ENCODE results near the gene CIDEA. TPM values are rescaled to one million over a fixed set of nuclear protein-coding genes. Genes with fewer than 3 reads are reported as not detected.

The CIDEA gene
- total RNA-seq, 1 experiment from 2014 or later = not detected

DNA sequence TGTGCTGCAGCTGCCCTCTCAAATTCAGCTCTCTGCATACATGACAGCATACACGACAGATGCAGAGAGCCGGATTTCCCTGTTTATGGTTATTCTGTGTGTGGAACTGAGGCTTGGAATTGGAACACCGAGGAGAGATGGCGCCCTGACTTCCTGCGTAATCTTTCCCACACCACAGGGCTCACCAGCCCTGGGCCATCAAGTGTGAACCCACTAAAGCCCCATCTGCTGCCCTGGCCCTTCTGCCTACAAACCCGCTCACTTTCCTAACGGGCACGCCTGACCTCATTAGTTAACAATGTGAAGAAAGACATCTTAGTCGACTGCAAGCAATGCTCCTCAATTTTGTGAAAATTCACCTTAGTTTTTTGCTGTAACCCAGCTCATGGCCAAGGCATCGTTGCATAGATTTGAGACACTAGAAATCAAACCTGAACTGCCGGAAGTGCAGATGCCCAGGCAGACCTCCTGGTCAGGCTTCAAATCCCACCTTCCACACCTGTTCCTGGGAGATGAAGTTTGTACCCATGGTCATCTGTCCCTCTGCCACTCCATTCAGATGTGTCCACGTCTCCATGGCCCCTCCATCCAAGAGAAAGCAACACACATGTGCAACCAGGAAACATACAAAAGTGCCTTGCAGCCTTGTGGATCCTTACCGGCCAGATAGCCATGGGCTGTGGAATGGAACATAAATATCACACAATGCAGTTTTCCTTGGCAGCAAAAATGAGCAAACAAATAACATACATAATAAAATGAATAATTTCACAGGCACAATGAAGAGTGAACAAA lies 5.0 kb upstream of the CIDEA start:
- no peak overlapping the region for H3K4me3 Mint-ChIP-seq
- H3K36me3 Mint-ChIP-seq (ENCODE audit: insufficient read depth in 1 of 3, low read depth in 3 of 3) = no peaks in the 10 kb centered on the region
- Histone ChIP-seq H3K9ac (ENCODE audit: extremely low read depth, insufficient read length, low read length) (no peak overlapping the region), H3K79me1 (ENCODE audit: insufficient read depth, low read depth, low read length, poor library complexity, severe bottlenecking) (no peaks in the 10 kb centered on the region), H2AFZ (ENCODE audit: low read length) (no peak overlapping the region), H4K5ac (ENCODE audit: insufficient read length, low read depth, low read length) (no peak overlapping the region), H3K79me2 (ENCODE audit: insufficient read depth, low read length) (no peaks in the 10 kb centered on the region), H2BK15ac (ENCODE audit: low read depth, low read length) (no peak overlapping the region), H3K27me3 (ENCODE audit: insufficient read depth, low read length) (peaks cover 18% of the 10 kb centered on the region; the same call in 1 of the 2 replicates), H3K4ac (ENCODE audit: low read depth, low read length) (no peak overlapping the region), H3K4me2 (ENCODE audit: insufficient read depth, insufficient read length, low read length) (no peak overlapping the region), H3K27ac (ENCODE audit: insufficient read length, low read depth, low read length) (no peak overlapping the region), H2BK20ac (ENCODE audit: low read depth, low read length, poor library complexity, severe bottlenecking) (no peak overlapping the region), H3K14ac (ENCODE audit: insufficient read depth, low read length) (no peak overlapping the region), H2BK5ac (ENCODE audit: insufficient read length, low read length) (no peak overlapping the region), H4K91ac (ENCODE audit: insufficient read length, low read depth, low read length) (no peak overlapping the region), H3K9me3 (ENCODE audit: control insufficient read depth, low read depth, low read length) (no peaks in the 10 kb centered on the region), H3K18ac (ENCODE audit: insufficient read length, low read depth, low read length) (no peak overlapping the region), H3K56ac (ENCODE audit: insufficient read length, low read depth, low read length) (no peak overlapping the region), H3T11ph (ENCODE audit: low read length) (no peak overlapping the region), H4K8ac (replicated peaks; ENCODE audit: insufficient read length, low read depth, low read length) (no peak overlapping the region), H3K4me1 (ENCODE audit: insufficient read depth, low read length) (no peaks in the 10 kb centered on the region; the same call in 1 of the 2 replicates), H4K20me1 (ENCODE audit: control insufficient read depth, insufficient read depth, insufficient read length) (no peaks in the 10 kb centered on the region), H2BK12ac (ENCODE audit: insufficient read length, low read depth, low read length) (no peak overlapping the region), H3K23ac (ENCODE audit: insufficient read length, low read depth, low read length) (no peak overlapping the region), H2AK5ac (ENCODE audit: insufficient read length, low read length) (no peak overlapping the region), H3K23me2 (ENCODE audit: insufficient read length, low read depth, low read length, poor library complexity, severe bottlenecking) (peaks cover 8% of the 10 kb centered on the region), H2BK120ac (ENCODE audit: low read depth, low read length, poor library complexity, severe bottlenecking) (no peak overlapping the region)
- WGBS (ENCODE audit: extremely low coverage, insufficient read length, low lambda C conversion rate) = no CpG with 5 or more reads among the region's 13 CpGs
- H3K27ac Mint-ChIP-seq = no peak overlapping the region
- peaks cover 7 to 14% of the 10 kb centered on the region in 2 experiments for H3K4me1 Mint-ChIP-seq
- TF ChIP-seq, protein P1, sequence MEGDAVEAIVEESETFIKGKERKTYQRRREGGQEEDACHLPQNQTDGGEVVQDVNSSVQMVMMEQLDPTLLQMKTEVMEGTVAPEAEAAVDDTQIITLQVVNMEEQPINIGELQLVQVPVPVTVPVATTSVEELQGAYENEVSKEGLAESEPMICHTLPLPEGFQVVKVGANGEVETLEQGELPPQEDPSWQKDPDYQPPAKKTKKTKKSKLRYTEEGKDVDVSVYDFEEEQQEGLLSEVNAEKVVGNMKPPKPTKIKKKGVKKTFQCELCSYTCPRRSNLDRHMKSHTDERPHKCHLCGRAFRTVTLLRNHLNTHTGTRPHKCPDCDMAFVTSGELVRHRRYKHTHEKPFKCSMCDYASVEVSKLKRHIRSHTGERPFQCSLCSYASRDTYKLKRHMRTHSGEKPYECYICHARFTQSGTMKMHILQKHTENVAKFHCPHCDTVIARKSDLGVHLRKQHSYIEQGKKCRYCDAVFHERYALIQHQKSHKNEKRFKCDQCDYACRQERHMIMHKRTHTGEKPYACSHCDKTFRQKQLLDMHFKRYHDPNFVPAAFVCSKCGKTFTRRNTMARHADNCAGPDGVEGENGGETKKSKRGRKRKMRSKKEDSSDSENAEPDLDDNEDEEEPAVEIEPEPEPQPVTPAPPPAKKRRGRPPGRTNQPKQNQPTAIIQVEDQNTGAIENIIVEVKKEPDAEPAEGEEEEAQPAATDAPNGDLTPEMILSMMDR (conservative IDR thresholded peaks at IDR 0.05) = no peak
- no peaks in the 10 kb centered on the region; a peak in 1 of 5 replicates for H3K9me3 Mint-ChIP-seq
- H3K27me3 Mint-ChIP-seq (ENCODE audit: low read depth) = peaks cover 80% of the 10 kb centered on the region
- no peak for DNase-seq
